HG02885 (cell line): Measurements from ENCODE around the gene ABT1.

Experiments
- ATAC-seq: cut with Tn5 transposase; IDR thresholded peaks from one replicate; pipeline ENCODE4 v1.9.1; 2021; ENCODE audit warnings: mild to moderate bottlenecking; ENCODE audit not compliant: unreplicated experiment, poor library complexity

ABT1 gene

GRCh38 chr6:26600759-26601158 lies 4.0 kb downstream of the ABT1 start:
- no peak for ATAC-seq

GRCh38 chr6:26602262-26602661 lies 5.5 kb downstream of the ABT1 start:
- ATAC-seq: no peak

GRCh38 chr6:26604026-26604425 lies 7.3 kb downstream of the ABT1 start:
- ATAC-seq: no peak

DNA sequence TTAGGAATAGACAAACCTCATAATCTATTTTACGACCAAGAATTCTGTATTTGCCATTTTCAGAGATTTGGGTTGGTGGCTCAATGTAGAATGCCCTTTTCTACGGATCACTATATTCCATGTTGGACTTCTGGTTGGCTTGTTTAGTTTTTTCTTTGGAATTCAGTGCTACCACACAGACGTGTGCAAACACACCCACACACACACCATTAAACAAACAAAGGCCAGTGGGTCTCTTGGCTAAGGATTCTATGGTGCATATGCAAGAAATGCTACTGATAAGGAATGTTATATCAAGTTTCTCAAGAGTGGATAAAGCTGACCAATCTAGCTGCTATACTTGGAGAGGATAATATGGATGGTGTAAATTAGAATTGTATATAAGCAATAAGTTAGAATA lies 8.0 kb downstream of the ABT1 start:
- ATAC-seq: no peak

GRCh38 chr6:26607434-26608230 lies 10.9 kb downstream of the ABT1 start:
- peak; percentile 72 for ATAC-seq

- ATAC-seq: no peak
These were observed 12.7 kb downstream of the ABT1 start for GRCh38 chr6:26609463-26609862.

DNA sequence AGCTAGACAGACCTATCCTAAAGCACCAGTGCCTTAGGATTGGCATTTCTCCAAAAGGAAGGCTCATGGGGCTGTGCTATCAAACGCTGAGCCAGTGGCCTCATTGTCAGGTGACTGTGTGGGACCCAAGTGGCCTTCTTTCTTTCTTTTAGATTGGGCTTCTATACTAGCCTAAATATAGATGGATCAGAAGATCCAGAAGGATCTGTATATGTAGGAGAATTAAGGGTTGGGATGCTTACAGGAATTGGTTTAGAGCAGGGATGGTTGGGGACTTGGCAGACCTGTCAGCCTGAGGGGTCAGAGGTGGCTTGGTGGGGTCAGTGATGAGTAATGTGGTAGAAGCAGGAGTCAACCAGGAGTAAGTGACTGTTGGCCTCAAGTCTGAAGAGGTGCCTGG lies 14.8 kb downstream of the ABT1 start:
- ATAC-seq: no peak

- ATAC-seq: no peak
These were observed 16.4 kb downstream of the ABT1 start for GRCh38 chr6:26613201-26613600.

DNA sequence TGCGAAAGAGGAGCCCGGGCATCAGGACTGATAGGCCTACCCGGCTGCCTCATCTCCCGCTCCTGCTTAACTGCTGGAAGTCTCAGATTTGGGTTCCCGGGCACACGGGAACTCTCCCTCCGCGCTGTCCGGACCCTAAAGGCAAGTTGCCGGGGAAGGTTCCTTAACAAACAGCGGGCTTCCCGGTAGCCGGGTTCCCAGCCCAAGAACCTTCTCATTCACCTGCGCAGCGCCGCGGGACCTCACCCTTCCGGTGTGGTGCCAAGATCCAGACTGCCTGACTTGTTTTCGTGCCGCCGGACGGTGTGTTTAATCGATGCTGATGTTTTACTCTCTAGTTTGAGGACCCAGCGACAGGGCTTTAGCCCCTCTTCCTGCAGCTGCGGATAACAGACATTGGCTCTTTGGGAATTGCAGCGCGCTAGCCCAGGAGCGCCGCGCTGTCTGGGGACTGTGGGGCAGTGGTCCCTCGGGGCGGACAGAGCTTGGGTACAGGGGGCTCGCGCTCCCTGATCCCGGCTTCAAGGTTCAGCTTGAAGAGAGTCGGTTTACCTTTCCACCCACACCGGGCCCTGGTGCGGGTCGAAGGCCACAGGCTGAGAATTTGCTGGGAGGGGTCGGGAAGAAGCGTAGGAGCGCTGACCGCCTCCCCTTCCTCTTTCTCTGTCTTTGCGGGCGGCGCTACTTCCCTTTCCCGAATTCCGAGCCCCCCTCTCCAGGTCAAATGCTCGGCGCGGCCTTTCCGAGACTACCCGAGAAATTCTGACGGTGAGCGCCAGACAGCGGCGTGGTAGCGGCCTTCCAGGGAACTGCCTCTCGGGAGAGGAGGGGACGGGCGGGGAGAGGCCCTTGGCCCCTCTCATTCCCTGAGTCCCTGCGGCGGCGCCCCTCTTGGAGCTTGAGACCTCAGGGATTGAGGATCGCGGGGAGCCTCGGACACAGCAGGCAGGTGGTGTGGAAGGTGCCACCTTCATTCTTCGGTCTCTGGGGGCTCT lies 17.2 kb downstream of the ABT1 start:
- no peak for ATAC-seq

DNA sequence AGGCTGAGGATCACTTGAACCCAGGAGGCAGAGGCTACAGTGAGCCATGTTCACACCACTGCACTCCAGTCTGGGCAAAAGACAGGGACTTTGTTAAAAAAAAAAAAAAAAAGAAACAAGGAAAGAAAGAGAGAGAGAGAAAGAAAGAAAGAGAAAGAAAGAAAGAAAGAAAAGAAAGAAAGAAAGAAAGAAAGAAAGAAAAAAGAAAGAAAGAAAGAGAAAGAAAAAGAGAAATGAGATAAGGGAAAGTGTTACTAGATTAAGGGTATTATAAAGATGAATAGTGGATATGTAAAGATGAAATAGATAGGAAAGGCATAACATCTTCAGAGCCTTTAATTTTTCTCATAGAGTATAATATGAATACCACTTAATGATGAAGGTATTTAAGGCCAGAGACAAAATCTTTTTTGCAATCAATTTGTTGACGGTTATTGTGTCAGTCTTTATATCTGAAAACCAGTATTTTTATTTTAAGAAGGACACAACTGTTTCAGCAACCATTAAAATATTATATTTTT lies 26.6 kb downstream of the ABT1 start:
- ATAC-seq: no peak

- no peak for ATAC-seq
These were observed 27.8 kb downstream of the ABT1 start for GRCh38 chr6:26624557-26624956.

DNA sequence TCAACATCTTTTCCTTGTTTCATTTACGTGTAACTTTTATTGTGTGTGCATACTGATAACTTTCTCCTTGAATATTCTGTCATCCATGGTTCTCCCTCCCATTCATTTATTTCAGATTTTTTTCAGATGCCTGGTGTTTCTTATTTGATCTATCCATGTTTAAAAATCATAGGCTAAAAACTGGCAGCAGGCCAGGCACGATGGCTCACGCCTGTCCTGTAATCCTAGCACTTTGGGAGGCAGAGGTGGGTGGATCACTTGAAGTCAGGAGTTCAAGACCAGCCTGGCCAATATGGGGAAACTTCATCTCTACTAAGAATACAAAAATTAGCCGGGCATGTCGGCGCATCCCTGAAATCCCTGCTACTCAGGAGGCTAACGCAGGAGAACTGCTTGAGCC lies 31.1 kb downstream of the ABT1 start:
- ATAC-seq: no peak

DNA sequence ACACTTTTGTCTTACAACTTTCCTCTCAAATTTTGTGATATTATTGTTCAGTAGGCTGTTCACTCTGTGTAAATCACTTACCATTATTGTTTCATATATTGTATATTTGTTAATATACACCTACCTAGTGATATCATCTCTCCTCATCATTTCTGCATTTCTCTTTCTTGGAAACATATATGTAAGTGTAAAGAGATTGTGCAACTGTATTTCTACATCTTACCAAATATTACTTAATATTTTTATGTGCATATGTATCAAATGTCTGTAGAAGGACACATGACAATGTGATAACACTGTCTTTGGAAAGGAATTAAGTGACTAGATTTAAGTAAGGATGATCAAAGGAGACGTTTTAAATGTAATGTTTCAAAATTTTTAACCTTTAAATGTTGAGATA lies 32.6 kb downstream of the ABT1 start:
- no peak for ATAC-seq

DNA sequence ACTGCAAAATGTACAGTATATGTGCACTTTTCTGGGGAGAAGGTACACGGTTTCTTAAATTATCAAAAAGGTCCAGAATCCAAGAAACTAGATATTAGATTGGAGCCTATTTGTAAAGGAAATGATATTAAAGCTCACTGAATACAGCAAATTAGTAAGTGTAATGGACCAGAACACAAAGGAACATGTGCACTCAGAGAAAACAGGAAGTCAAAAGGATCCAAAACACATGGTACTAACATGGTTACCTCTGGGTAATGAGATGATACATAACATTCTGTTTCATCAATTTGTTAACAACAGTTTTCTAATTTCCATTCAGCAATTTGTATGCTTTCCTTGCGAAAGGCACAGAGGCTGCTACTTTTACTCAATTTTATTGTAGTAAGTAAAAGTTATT lies 44.1 kb downstream of the ABT1 start:
- ATAC-seq: no peak

GRCh38 chr6:26646074-26646473 lies 49.3 kb downstream of the ABT1 start:
- ATAC-seq: no peak
